ENCODE data around the gene PLB1. TPM values are rescaled to one million over a fixed set of nuclear protein-coding genes. Genes with fewer than 3 reads are reported as not detected.

PLB1 gene
- total RNA-seq, 2 experiments from 2014 or later = 1.3 to 1.6 TPM

GRCh38 chr2:28516430-28516829 lies 20.6 kb downstream of the PLB1 start:
- H3K27me3 Mint-ChIP-seq = peaks cover 44% of the 10 kb centered on the region

GRCh38 chr2:28516950-28517349 lies 21.1 kb downstream of the PLB1 start:
- H3K4me3 ChIP-seq (ENCODE audit: low read length) = no peak overlapping the region
- intact Hi-C loops (cut with DNase I, micrococcal nuclease) = no loop called here
- H3K9me3 ChIP-seq (ENCODE audit: control insufficient read depth in 1 of 2, insufficient read depth in 1 of 2, low read length in 2 of 2) = peaks cover 0 to 13% of the 10 kb centered on the region in 2 experiments
- no peaks in the 10 kb centered on the region for H3K4me1 ChIP-seq (ENCODE audit: insufficient read depth, low read length)
- DNase-seq (no peak), ATAC-seq (ENCODE audit: poor library complexity) (no peak)
- TF ChIP-seq CTCF (IDR thresholded peaks at IDR 0.05) = no peak
- H3K4me3 Mint-ChIP-seq = no peak overlapping the region
- no peak overlapping the region for H3K27ac Mint-ChIP-seq
- peaks cover 10 to 26% of the 10 kb centered on the region in 2 experiments for H3K27me3 ChIP-seq (ENCODE audit: control insufficient read depth in 1 of 2, insufficient read depth in 2 of 2, low read length in 2 of 2)
- no peaks in the 10 kb centered on the region for H3K4me1 Mint-ChIP-seq (ENCODE audit: low read depth)
- no peaks in the 10 kb centered on the region for H3K36me3 ChIP-seq (ENCODE audit: insufficient read depth, low read length)
- ChIA-PET CTCF (interaction anchor here (0.6 kb wide), 1 partner anchor 182 kb away, joined by 3 read pairs; no protein-coding TSS in a partner anchor), POLR2A (no interaction called here)
- peaks cover 50% of the 10 kb centered on the region for H3K27me3 Mint-ChIP-seq
- peaks cover 7% of the 10 kb centered on the region for H3K9me3 Mint-ChIP-seq
- no peaks in the 10 kb centered on the region for H3K36me3 Mint-ChIP-seq (ENCODE audit: low read depth)
- H3K27ac ChIP-seq (ENCODE audit: low read depth in 1 of 2, low read length in 2 of 2) = no peak overlapping the region

More at GRCh38 chr2:28516430-28516829, 20.6 kb downstream of the PLB1 start:
- Mint-ChIP-seq H3K4me3 (no peak overlapping the region), H3K4me1 (ENCODE audit: low read depth) (no peaks in the 10 kb centered on the region), H3K27ac (no peak overlapping the region), H3K36me3 (ENCODE audit: low read depth) (no peaks in the 10 kb centered on the region), H3K9me3 (peaks cover 10% of the 10 kb centered on the region)
- intact Hi-C loops (cut with DNase I, micrococcal nuclease) = no loop called here
- no peak overlapping the region for H3K4me3 ChIP-seq (ENCODE audit: low read length)
- ChIA-PET POLR2A (no interaction called here), CTCF (no interaction called here)
- no peak for DNase-seq
- H3K27ac ChIP-seq (ENCODE audit: low read depth in 1 of 2, low read length in 2 of 2) = no peak overlapping the region
- no peaks in the 10 kb centered on the region for H3K36me3 ChIP-seq (ENCODE audit: insufficient read depth, low read length)
- H3K4me1 ChIP-seq (ENCODE audit: insufficient read depth, low read length) = no peaks in the 10 kb centered on the region
- peaks cover 10 to 21% of the 10 kb centered on the region in 2 experiments for H3K27me3 ChIP-seq (ENCODE audit: control insufficient read depth in 1 of 2, insufficient read depth in 2 of 2, low read length in 2 of 2)
- no peak for TF ChIP-seq CTCF (IDR thresholded peaks at IDR 0.05)
- H3K9me3 ChIP-seq (ENCODE audit: control insufficient read depth in 1 of 2, insufficient read depth in 1 of 2, low read length in 2 of 2) = peaks cover 0 to 14% of the 10 kb centered on the region in 2 experiments
- ATAC-seq (ENCODE audit: poor library complexity) = no peak

GRCh38 chr2:28521663-28522062 lies 25.8 kb downstream of the PLB1 start:
- ChIA-PET CTCF (no interaction called here), POLR2A (no interaction called here)
- peaks cover 13 to 35% of the 10 kb centered on the region in 2 experiments for H3K27me3 ChIP-seq (ENCODE audit: control insufficient read depth in 1 of 2, insufficient read depth in 2 of 2, low read length in 2 of 2)
- Mint-ChIP-seq H3K27me3 (peaks cover 72% of the 10 kb centered on the region), H3K36me3 (ENCODE audit: low read depth) (no peaks in the 10 kb centered on the region), H3K4me3 (no peak overlapping the region), H3K4me1 (ENCODE audit: low read depth) (no peaks in the 10 kb centered on the region), H3K27ac (no peak overlapping the region), H3K9me3 (no peaks in the 10 kb centered on the region)
- DNase-seq (no peak), ATAC-seq (ENCODE audit: poor library complexity) (no peak)
- intact Hi-C loops (cut with DNase I, micrococcal nuclease) = no loop called here
- H3K27ac ChIP-seq (ENCODE audit: low read depth in 1 of 2, low read length in 2 of 2) = no peak overlapping the region
- H3K4me1 ChIP-seq (ENCODE audit: insufficient read depth, low read length) = no peaks in the 10 kb centered on the region
- H3K36me3 ChIP-seq (ENCODE audit: insufficient read depth, low read length) = no peaks in the 10 kb centered on the region
- H3K9me3 ChIP-seq (ENCODE audit: control insufficient read depth in 1 of 2, insufficient read depth in 1 of 2, low read length in 2 of 2) = no peaks in the 10 kb centered on the region
- no peak for TF ChIP-seq CTCF (IDR thresholded peaks at IDR 0.05)
- H3K4me3 ChIP-seq (ENCODE audit: low read length) = no peak overlapping the region

Data from CD4-positive, alpha-beta T cell (primary cell).